Esophagus squamous epithelium (tissue), 4 donors: Measurements from ENCODE around the gene IL16.

Experiments
- CTCF ChIP-seq, 6 experiments: fragments of 450-650 bp in 4 of 6; fragments of 200-600 bp in 2 of 6; sonication (generic) in 2 of 6; IDR thresholded peaks; one replicate each; pipeline ENCODE4 v1.5.1; 2016 to 2019; ENCODE audit warnings: antibody characterized with exemption in 6 of 6, mild to moderate bottlenecking in 4 of 6, moderate library complexity in 4 of 6
- POLR2A ChIP-seq, 4 donors: fragments of 450-650 bp; IDR thresholded peaks; one replicate each; pipeline ENCODE4 v1.6.1; 2017; ENCODE audit warnings: antibody characterized with exemption in 4 of 4, mild to moderate bottlenecking in 4 of 4, moderate library complexity in 3 of 4

DNA sequence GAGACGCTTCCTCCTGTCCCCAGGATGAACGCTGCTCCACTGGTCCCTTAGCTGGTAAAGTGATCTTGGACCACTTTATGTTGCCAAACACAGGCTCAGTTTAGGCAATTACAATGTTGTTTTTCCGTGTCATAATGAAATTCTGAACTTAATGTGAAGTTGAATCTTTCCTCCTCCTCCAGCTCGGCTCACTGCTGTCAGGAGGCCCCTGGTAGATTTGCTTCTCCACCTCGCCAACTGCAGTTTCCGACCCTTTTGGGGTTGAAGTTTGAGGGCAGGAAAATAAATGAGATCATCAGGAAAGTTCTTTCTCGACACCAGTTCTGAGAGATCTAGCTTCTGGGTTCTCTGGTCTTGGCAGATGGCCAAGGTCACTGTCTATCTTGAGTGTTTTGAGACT, 34.8 kb upstream of the IL16 start:
- TF ChIP-seq CTCF (IDR thresholded peaks at IDR 0.05) (no peak), POLR2A (IDR thresholded peaks at IDR 0.05) (no peak)
